Chondrocyte (in vitro differentiated cells): Measurements from ENCODE around the gene IL18. TPM values are rescaled to one million over a fixed set of nuclear protein-coding genes. Genes with fewer than 3 reads are reported as not detected.

Source experiments
- DNase-seq: peaks from one replicate; pipeline ENCODE4 v3.0.0; 2021; ENCODE audit warnings: mixed read lengths, low spot score
- H3K27ac Mint-ChIP-seq: one replicate; pipeline ENCODE4 v1.8.0; 2021; ENCODE audit warnings: mild to moderate bottlenecking, moderate library complexity, mixed read lengths; ENCODE audit not compliant: unreplicated experiment
- H3K27me3 Mint-ChIP-seq: 2 replicates; pipeline ENCODE4 v1.8.0; 2021; ENCODE audit warnings: low read depth, mixed read lengths
- H3K36me3 Mint-ChIP-seq: 2 replicates; pipeline ENCODE4 v1.8.0; 2021; ENCODE audit warnings: low read depth, mixed read lengths
- H3K4me1 Mint-ChIP-seq: 2 replicates; pipeline ENCODE4 v1.8.0; 2021; ENCODE audit warnings: low read depth, mild to moderate bottlenecking, mixed read lengths
- H3K4me3 Mint-ChIP-seq: one replicate; pipeline ENCODE4 v1.8.0; 2021; ENCODE audit warnings: mild to moderate bottlenecking, moderate library complexity, mixed read lengths; ENCODE audit not compliant: unreplicated experiment
- H3K9me3 Mint-ChIP-seq: 2 replicates; pipeline ENCODE4 v1.8.0; 2021; ENCODE audit warnings: low read depth, mixed read lengths
- CTCF ChIP-seq: fragments of 200-600 bp; sonication (generic); IDR thresholded peaks from 2 replicates; pipeline ENCODE4 v1.5.0; 2021; ENCODE audit warnings: antibody characterized with exemption, mild to moderate bottlenecking, moderate library complexity
- total RNA-seq: library from RNA; stranded (reverse); gene quantifications from 3 replicates; pipeline ENCODE4 v1.2.1, GENCODE V29; 2021

The IL18 gene
- total RNA-seq, 1 donor from 2014 or later, result 0.80 TPM

- Mint-ChIP-seq H3K9me3 (no peaks in the 10 kb centered on the region), H3K27me3 (no peaks in the 10 kb centered on the region), H3K4me1 (peaks cover 12% of the 10 kb centered on the region), H3K27ac (no peak overlapping the region), H3K4me3 (no peak overlapping the region), H3K36me3 (no peaks in the 10 kb centered on the region)
- DNase-seq, result no peak
- no peak for TF ChIP-seq CTCF
Measured at GRCh38 chr11:112121981-112122615, 41.8 kb downstream of the IL18 start.

GRCh38 chr11:112118176-112118575 is 45.7 kb downstream of the IL18 start:
- no peak for TF ChIP-seq CTCF
- peaks cover 16% of the 10 kb centered on the region for H3K4me1 Mint-ChIP-seq
- no peaks in the 10 kb centered on the region for H3K9me3 Mint-ChIP-seq
- no peak for DNase-seq
- H3K4me3 Mint-ChIP-seq, result no peak overlapping the region
- H3K36me3 Mint-ChIP-seq, result no peaks in the 10 kb centered on the region
- H3K27ac Mint-ChIP-seq, result no peak overlapping the region
- no peaks in the 10 kb centered on the region for H3K27me3 Mint-ChIP-seq

- peaks cover 13% of the 10 kb centered on the region for H3K4me1 Mint-ChIP-seq
- no peak for DNase-seq
- no peaks in the 10 kb centered on the region for H3K27me3 Mint-ChIP-seq
- H3K9me3 Mint-ChIP-seq, result peaks cover 3% of the 10 kb centered on the region
- no peak for TF ChIP-seq CTCF
- H3K36me3 Mint-ChIP-seq, result no peaks in the 10 kb centered on the region
- H3K4me3 Mint-ChIP-seq, result no peak overlapping the region
- no peak overlapping the region for H3K27ac Mint-ChIP-seq
Measured at GRCh38 chr11:112115386-112115785, 48.5 kb downstream of the IL18 start.

- DNase-seq, result no peak
- peaks cover 3% of the 10 kb centered on the region for H3K9me3 Mint-ChIP-seq
- H3K4me3 Mint-ChIP-seq, result no peak overlapping the region
- peaks cover 4% of the 10 kb centered on the region for H3K4me1 Mint-ChIP-seq
- TF ChIP-seq CTCF, result no peak
- H3K27me3 Mint-ChIP-seq, result no peaks in the 10 kb centered on the region
- H3K27ac Mint-ChIP-seq, result no peak overlapping the region
- H3K36me3 Mint-ChIP-seq, result no peaks in the 10 kb centered on the region
Measured at GRCh38 chr11:112114460-112114859, 49.4 kb downstream of the IL18 start.

- Mint-ChIP-seq H3K4me1 (peaks cover 4% of the 10 kb centered on the region), H3K36me3 (no peaks in the 10 kb centered on the region), H3K27me3 (no peaks in the 10 kb centered on the region), H3K4me3 (no peak overlapping the region), H3K9me3 (peaks cover 3% of the 10 kb centered on the region), H3K27ac (no peak overlapping the region)
- peak; percentile 89 for TF ChIP-seq CTCF
- no peak for DNase-seq
Measured at GRCh38 chr11:112113539-112114457, 50.1 kb downstream of the IL18 start.
